Activated gamma-delta T cell (primary cell): ENCODE measurements around the gene FXR2.

Experiments
- DNase-seq: peaks from one replicate; lab custom pipeline; 2025; lab: John Stamatoyannopoulos, UW

Gene FXR2

GRCh38 chr17:7589204-7589868, 25.4 kb downstream of the FXR2 start:
- DNase-seq, result peak; percentile 24

- no peak for DNase-seq
These were observed 26.0 kb downstream of the FXR2 start for GRCh38 chr17:7588553-7589203.

- no peak for DNase-seq
These were observed 27.1 kb downstream of the FXR2 start for GRCh38 chr17:7587420-7588151.

GRCh38 chr17:7586673-7587419, 27.9 kb downstream of the FXR2 start:
- no peak for DNase-seq

GRCh38 chr17:7583253-7584109, 31.2 kb downstream of the FXR2 start, which contains the start of gene MPDU1:
MPDU1 (plus strand) TSS chr17:7583852; CDS start chr17:7583863, 11 bp downstream.
- DNase-seq, result peak; percentile 88

- DNase-seq, result no peak
These were observed 32.1 kb downstream of the FXR2 start for GRCh38 chr17:7582396-7583252.

- no peak for DNase-seq
These were observed 33.8 kb downstream of the FXR2 start for GRCh38 chr17:7580604-7581575.

GRCh38 chr17:7579834-7580603, 34.7 kb downstream of the FXR2 start:
- no peak for DNase-seq

GRCh38 chr17:7579001-7579833, 35.5 kb downstream of the FXR2 start, which contains the start of gene CD68:
CD68 (plus strand) TSS chr17:7579638; CDS start chr17:7579678, 40 bp downstream.
- DNase-seq, result no peak

GRCh38 chr17:7577327-7578199, 37.1 kb downstream of the FXR2 start:
- DNase-seq, result no peak

GRCh38 chr17:7576432-7576937, 38.2 kb downstream of the FXR2 start:
- no peak for DNase-seq

GRCh38 chr17:7575959-7576358, 38.7 kb downstream of the FXR2 start:
- DNase-seq, result no peak

- no peak for DNase-seq
These were observed 39.2 kb downstream of the FXR2 start for GRCh38 chr17:7575481-7575883.

GRCh38 chr17:7574176-7574953, 40.3 kb downstream of the FXR2 start:
- DNase-seq, result no peak
